ENCODE data around the gene NUMBL. TPM values are rescaled to one million over a fixed set of nuclear protein-coding genes. Genes with fewer than 3 reads are reported as not detected.

NUMBL gene
- total and polyA plus RNA-seq, 4 donors, result 13.2 to 41.2 (median 17.1) TPM

DNA sequence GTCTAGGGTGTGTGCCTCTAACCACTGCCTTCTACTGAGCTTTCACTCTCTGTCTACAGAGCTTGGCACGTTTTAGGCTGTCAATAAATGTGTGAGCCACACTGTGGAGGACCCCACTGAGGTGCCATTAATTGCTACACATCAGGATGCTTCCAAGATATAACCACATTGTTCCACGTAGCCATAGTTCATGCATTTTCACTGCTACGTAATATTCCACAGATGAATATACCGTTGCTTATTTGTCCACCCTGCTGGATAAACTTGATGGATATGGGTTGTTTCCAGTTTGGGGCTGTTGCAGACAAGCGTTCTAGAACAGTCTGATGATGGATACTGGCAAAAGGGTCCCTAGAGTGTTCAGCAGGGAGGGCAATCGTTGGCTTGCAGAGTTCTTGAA, 11.3 kb upstream of the NUMBL start:
- no peak overlapping the region for H3K27ac ChIP-seq (ENCODE audit: low read depth in 1 of 2, low read length in 1 of 2)
- DNase-seq (no peak), ATAC-seq (ENCODE audit: insufficient read depth, low FRiP score) (no peak)
- H3K27me3 ChIP-seq (ENCODE audit: control insufficient read depth in 3 of 3, insufficient read depth in 3 of 3, low read length in 2 of 3), result no peaks in the 10 kb centered on the region
- H3K9ac ChIP-seq (ENCODE audit: insufficient read depth in 1 of 2, low read length in 2 of 2), result no peak overlapping the region
- peaks cover 0 to 2% (median 0%) of the 10 kb centered on the region in 5 donors for H3K4me1 ChIP-seq (ENCODE audit: control insufficient read depth in 5 of 5, insufficient read depth in 5 of 5, low read length in 5 of 5)
- no peaks in the 10 kb centered on the region for H3K9me3 ChIP-seq (ENCODE audit: control insufficient read depth in 4 of 4, insufficient read depth in 3 of 4, low read length in 3 of 4)
- 97% methylated on average over 6 of the region's 6 CpGs for WGBS, 2 donors
- peaks cover 5 to 53% (median 24%) of the 10 kb centered on the region in 4 donors for H3K36me3 ChIP-seq (ENCODE audit: control insufficient read depth in 4 of 4, insufficient read depth in 4 of 4, low read length in 4 of 4)
- TF ChIP-seq, protein P1, sequence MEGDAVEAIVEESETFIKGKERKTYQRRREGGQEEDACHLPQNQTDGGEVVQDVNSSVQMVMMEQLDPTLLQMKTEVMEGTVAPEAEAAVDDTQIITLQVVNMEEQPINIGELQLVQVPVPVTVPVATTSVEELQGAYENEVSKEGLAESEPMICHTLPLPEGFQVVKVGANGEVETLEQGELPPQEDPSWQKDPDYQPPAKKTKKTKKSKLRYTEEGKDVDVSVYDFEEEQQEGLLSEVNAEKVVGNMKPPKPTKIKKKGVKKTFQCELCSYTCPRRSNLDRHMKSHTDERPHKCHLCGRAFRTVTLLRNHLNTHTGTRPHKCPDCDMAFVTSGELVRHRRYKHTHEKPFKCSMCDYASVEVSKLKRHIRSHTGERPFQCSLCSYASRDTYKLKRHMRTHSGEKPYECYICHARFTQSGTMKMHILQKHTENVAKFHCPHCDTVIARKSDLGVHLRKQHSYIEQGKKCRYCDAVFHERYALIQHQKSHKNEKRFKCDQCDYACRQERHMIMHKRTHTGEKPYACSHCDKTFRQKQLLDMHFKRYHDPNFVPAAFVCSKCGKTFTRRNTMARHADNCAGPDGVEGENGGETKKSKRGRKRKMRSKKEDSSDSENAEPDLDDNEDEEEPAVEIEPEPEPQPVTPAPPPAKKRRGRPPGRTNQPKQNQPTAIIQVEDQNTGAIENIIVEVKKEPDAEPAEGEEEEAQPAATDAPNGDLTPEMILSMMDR (IDR thresholded peaks at IDR 0.05; ENCODE audit: control extremely low read depth, extremely low read depth), result no peak
- no peak overlapping the region for H3K4me3 ChIP-seq

DNA sequence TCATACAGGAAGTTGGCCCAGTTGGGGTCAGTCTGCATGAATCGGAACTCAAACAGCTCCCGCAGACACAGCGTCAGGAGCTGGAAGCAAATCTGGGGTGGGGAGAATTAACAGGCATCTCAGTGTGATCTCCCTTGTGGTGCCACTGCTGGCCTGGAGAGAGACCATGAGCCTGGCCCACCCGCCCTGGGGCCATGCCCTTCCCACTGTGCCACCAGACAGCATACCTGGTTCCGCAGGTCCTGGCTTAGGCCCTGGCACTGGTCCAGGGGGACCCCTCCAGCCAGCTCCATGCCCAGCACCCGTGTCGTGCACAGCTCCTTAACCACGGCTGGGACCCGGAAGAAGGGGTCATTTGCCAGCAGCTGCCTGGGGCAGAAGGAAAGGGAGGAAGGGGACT, 9.6 kb upstream of the NUMBL start:
- no peaks in the 10 kb centered on the region for H3K9me3 ChIP-seq (ENCODE audit: control insufficient read depth in 4 of 4, insufficient read depth in 3 of 4, low read length in 3 of 4)
- H3K4me3 ChIP-seq, result no peak overlapping the region
- ATAC-seq (ENCODE audit: insufficient read depth, low FRiP score) (no peak), DNase-seq (no peak)
- 94 to 99% methylated on average over 9 of the region's 9 CpGs for WGBS, 2 donors
- no peak overlapping the region for H3K27ac ChIP-seq (ENCODE audit: low read depth in 1 of 2, low read length in 1 of 2)
- H3K4me1 ChIP-seq (ENCODE audit: control insufficient read depth in 5 of 5, insufficient read depth in 5 of 5, low read length in 5 of 5), result no peaks in the 10 kb centered on the region
- peaks cover 7 to 53% (median 24%) of the 10 kb centered on the region in 4 donors for H3K36me3 ChIP-seq (ENCODE audit: control insufficient read depth in 4 of 4, insufficient read depth in 4 of 4, low read length in 4 of 4)
- no peaks in the 10 kb centered on the region for H3K27me3 ChIP-seq (ENCODE audit: control insufficient read depth in 3 of 3, insufficient read depth in 3 of 3, low read length in 2 of 3)
- TF ChIP-seq, protein P1 (IDR thresholded peaks at IDR 0.05; ENCODE audit: control extremely low read depth, extremely low read depth), result no peak
- H3K9ac ChIP-seq (ENCODE audit: insufficient read depth in 1 of 2, low read length in 2 of 2), result no peak overlapping the region

DNA sequence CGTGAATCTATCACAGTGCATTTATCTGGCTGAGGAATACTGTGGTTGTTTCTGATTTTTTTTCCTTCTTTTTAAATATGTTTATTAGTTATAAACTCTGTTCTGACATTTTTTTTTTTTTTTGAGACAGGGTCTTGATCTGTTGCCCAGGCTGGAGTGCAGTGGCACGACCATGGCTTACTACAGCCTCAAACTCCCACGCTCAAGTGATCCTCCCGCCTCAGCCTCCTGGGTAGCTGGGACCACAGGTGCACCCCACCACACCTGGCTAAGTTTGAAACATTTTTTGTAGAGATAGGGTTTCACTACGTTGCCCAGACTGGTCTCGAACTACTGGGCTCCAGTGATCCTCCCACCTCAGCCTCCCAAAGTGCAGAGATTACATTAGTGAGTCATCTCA, 6.6 kb upstream of the NUMBL start:
- no peaks in the 10 kb centered on the region for H3K4me1 ChIP-seq (ENCODE audit: control insufficient read depth in 5 of 5, insufficient read depth in 5 of 5, low read length in 5 of 5)
- TF ChIP-seq, protein P1 (IDR thresholded peaks at IDR 0.05; ENCODE audit: control extremely low read depth, extremely low read depth), result no peak
- H3K4me3 ChIP-seq, result no peak overlapping the region
- H3K9ac ChIP-seq (ENCODE audit: insufficient read depth in 1 of 2, low read length in 2 of 2), result no peak overlapping the region
- no peaks in the 10 kb centered on the region for H3K9me3 ChIP-seq (ENCODE audit: control insufficient read depth in 4 of 4, insufficient read depth in 3 of 4, low read length in 3 of 4)
- no peak overlapping the region for H3K27ac ChIP-seq (ENCODE audit: low read depth in 1 of 2, low read length in 1 of 2)
- no peak for DNase-seq
- H3K36me3 ChIP-seq (ENCODE audit: control insufficient read depth in 4 of 4, insufficient read depth in 4 of 4, low read length in 4 of 4), result peaks cover 7 to 41% (median 16%) of the 10 kb centered on the region in 4 donors
- H3K27me3 ChIP-seq (ENCODE audit: control insufficient read depth in 3 of 3, insufficient read depth in 3 of 3, low read length in 2 of 3), result no peaks in the 10 kb centered on the region
- 97 to 98% methylated on average over 6 of the region's 6 CpGs for WGBS, 2 donors
- ATAC-seq (ENCODE audit: insufficient read depth, low FRiP score), result no peak

DNA sequence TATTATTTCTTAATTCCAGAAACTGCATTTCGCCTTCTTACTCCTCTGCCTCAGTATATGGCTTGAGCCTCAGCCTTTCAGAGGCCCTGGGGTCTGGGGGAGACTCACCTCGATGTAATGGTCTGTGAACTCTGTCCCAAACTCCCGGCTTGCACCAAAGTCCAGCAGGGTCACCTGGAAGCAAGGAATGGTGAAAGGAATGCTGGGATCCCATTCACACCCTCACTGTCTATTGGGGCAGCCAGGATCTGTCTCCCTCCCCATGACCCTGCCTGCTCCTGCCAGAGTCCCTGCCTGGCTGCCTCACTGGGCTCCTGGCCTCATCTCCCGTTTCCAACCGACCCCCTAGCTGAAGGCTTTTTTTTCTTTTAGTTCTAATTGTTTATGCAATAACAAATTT, 5.4 kb upstream of the NUMBL start:
- TF ChIP-seq, protein P1 (IDR thresholded peaks at IDR 0.05; ENCODE audit: control extremely low read depth, extremely low read depth), result no peak
- peaks cover 3 to 40% (median 11%) of the 10 kb centered on the region in 4 donors for H3K36me3 ChIP-seq (ENCODE audit: control insufficient read depth in 4 of 4, insufficient read depth in 4 of 4, low read length in 4 of 4)
- H3K27me3 ChIP-seq (ENCODE audit: control insufficient read depth in 3 of 3, insufficient read depth in 3 of 3, low read length in 2 of 3), result no peaks in the 10 kb centered on the region
- ATAC-seq (ENCODE audit: insufficient read depth, low FRiP score) (no peak), DNase-seq (no peak)
- H3K9ac ChIP-seq (ENCODE audit: insufficient read depth in 1 of 2, low read length in 2 of 2), result no peak overlapping the region
- WGBS, 2 donors, result 94 to 95% methylated on average over 5 of the region's 5 CpGs
- H3K4me3 ChIP-seq, result no peak overlapping the region
- H3K27ac ChIP-seq (ENCODE audit: low read depth in 1 of 2, low read length in 1 of 2), result no peak overlapping the region
- H3K4me1 ChIP-seq (ENCODE audit: control insufficient read depth in 5 of 5, insufficient read depth in 5 of 5, low read length in 5 of 5), result peaks cover 0 to 4% (median 0%) of the 10 kb centered on the region in 5 donors
- H3K9me3 ChIP-seq (ENCODE audit: control insufficient read depth in 4 of 4, insufficient read depth in 3 of 4, low read length in 3 of 4), result no peaks in the 10 kb centered on the region
